Neural cell (in vitro differentiated cells): ENCODE data around the gene NDNF.

Source experiments
- EP300 ChIP-seq: fragments of 450-650 bp; conservative IDR thresholded peaks from 2 replicates; pipeline ENCODE4 v1.6.1; 2014; ENCODE audit warnings: antibody characterized with exemption, mild to moderate bottlenecking, moderate library complexity; ENCODE audit not compliant: poor library complexity, severe bottlenecking
- EZH2 ChIP-seq: fragments of 200-600, 300-800 bp; shearing (Covaris generic), sonication (generic); IDR thresholded peaks from 2 replicates; pipeline ENCODE4 v1.6.1; 2014; ENCODE audit warnings: antibody characterized with exemption, low read length, borderline replicate concordance, mild to moderate bottlenecking; ENCODE audit not compliant: insufficient read depth, poor library complexity, severe bottlenecking
- POLR2AphosphoS5 ChIP-seq: IDR thresholded peaks from 2 replicates; pipeline ENCODE4 v1.6.1; 2012
- TF ChIP-seq, protein P1 (sequence below): fragments of 450-650 bp; IDR thresholded peaks from 2 replicates; pipeline ENCODE4 v1.5.1; 2014; ENCODE audit warnings: antibody characterized with exemption, mild to moderate bottlenecking, moderate library complexity; ENCODE audit not compliant: poor library complexity, severe bottlenecking

DNA sequence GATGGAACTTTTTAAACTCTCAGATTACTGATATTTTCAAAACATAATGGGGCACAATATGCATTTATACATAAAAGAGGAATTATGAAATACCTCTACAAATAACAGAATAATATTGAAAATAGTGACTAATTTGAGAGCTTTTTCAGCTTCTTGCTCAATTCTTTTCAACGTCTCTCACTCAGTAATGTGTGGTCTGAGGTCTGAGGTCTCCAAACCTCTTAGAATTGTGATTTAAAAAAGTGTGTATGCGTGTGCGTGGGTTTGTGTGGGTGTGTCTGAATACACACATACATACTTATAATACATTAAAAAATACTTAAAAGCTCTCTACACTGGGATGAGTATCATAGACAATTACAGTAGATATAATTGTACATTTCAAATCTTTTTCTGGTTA is 7.9 kb downstream of the NDNF start:
- TF ChIP-seq, protein P1, sequence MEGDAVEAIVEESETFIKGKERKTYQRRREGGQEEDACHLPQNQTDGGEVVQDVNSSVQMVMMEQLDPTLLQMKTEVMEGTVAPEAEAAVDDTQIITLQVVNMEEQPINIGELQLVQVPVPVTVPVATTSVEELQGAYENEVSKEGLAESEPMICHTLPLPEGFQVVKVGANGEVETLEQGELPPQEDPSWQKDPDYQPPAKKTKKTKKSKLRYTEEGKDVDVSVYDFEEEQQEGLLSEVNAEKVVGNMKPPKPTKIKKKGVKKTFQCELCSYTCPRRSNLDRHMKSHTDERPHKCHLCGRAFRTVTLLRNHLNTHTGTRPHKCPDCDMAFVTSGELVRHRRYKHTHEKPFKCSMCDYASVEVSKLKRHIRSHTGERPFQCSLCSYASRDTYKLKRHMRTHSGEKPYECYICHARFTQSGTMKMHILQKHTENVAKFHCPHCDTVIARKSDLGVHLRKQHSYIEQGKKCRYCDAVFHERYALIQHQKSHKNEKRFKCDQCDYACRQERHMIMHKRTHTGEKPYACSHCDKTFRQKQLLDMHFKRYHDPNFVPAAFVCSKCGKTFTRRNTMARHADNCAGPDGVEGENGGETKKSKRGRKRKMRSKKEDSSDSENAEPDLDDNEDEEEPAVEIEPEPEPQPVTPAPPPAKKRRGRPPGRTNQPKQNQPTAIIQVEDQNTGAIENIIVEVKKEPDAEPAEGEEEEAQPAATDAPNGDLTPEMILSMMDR: no peak
- TF ChIP-seq EP300: no peak
- no peak for TF ChIP-seq POLR2AphosphoS5
- no peak for TF ChIP-seq EZH2
